AG10803 (cell line): Measurements from ENCODE around the gene RGS17.

Experiments used
- DNase-seq: peaks from one replicate; pipeline ENCODE4 v3.0.0; 2010; ENCODE audit warnings: low read depth
- H3K4me3 ChIP-seq: 2 replicates; pipeline ENCODE4 v1.5.1; 2011; ENCODE audit warnings: mild to moderate bottlenecking, low read length, control low read depth
- CTCF ChIP-seq: conservative IDR thresholded peaks from 2 replicates; pipeline ENCODE4 v1.5.1; 2011; ENCODE audit warnings: mild to moderate bottlenecking, low read length, control low read depth, inconsistent platforms

The RGS17 gene

GRCh38 chr6:153085239-153085638 lies 45.8 kb downstream of the RGS17 start:
- no peak overlapping the region for H3K4me3 ChIP-seq
- TF ChIP-seq CTCF = no peak
- no peak for DNase-seq

GRCh38 chr6:153084393-153084792 lies 46.7 kb downstream of the RGS17 start:
- H3K4me3 ChIP-seq = no peak overlapping the region
- TF ChIP-seq CTCF = no peak
- peak; percentile 50 for DNase-seq

GRCh38 chr6:153083869-153084268 lies 47.2 kb downstream of the RGS17 start:
- DNase-seq = no peak
- no peak overlapping the region for H3K4me3 ChIP-seq
- no peak for TF ChIP-seq CTCF

GRCh38 chr6:153081914-153082313 lies 49.2 kb downstream of the RGS17 start:
- DNase-seq = no peak
- no peak for TF ChIP-seq CTCF

GRCh38 chr6:153076431-153076830 lies 54.7 kb downstream of the RGS17 start:
- no peak for TF ChIP-seq CTCF
- H3K4me3 ChIP-seq = no peak overlapping the region
- no peak for DNase-seq

More at GRCh38 chr6:153081914-153082313, 49.2 kb downstream of the RGS17 start:
- no peak overlapping the region for H3K4me3 ChIP-seq

GRCh38 chr6:153074761-153075160 lies 56.3 kb downstream of the RGS17 start:
- no peak overlapping the region for H3K4me3 ChIP-seq
- no peak for TF ChIP-seq CTCF
- DNase-seq = peak; percentile 29

GRCh38 chr6:153073841-153074240 lies 57.2 kb downstream of the RGS17 start:
- no peak for TF ChIP-seq CTCF
- no peak overlapping the region for H3K4me3 ChIP-seq
- DNase-seq = no peak
